GM21825 (cell line): Measurements from ENCODE around the gene SOX9.
"Not testable (repeated sequence)": the region's sequence is repeated elsewhere in the genome, so short reads cannot be mapped to it uniquely, and the experiment has no call there.

ENCODE experiments used
- ATAC-seq: cut with Tn5 transposase; IDR thresholded peaks from one replicate; pipeline ENCODE4 v1.9.1; 2021; ENCODE audit warnings: mild to moderate bottlenecking, moderate library complexity; ENCODE audit not compliant: unreplicated experiment

Gene SOX9

DNA sequence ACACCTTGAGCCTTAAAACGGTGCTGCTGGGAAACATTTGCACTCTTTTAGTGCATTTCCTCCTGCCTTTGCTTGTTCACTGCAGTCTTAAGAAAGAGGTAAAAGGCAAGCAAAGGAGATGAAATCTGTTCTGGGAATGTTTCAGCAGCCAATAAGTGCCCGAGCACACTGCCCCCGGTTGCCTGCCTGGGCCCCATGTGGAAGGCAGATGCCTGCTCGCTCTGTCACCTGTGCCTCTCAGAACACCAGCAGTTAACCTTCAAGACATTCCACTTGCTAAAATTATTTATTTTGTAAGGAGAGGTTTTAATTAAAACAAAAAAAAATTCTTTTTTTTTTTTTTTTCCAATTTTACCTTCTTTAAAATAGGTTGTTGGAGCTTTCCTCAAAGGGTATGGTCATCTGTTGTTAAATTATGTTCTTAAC lies 4.4 kb downstream of the SOX9 start:
- ATAC-seq = no peak

DNA sequence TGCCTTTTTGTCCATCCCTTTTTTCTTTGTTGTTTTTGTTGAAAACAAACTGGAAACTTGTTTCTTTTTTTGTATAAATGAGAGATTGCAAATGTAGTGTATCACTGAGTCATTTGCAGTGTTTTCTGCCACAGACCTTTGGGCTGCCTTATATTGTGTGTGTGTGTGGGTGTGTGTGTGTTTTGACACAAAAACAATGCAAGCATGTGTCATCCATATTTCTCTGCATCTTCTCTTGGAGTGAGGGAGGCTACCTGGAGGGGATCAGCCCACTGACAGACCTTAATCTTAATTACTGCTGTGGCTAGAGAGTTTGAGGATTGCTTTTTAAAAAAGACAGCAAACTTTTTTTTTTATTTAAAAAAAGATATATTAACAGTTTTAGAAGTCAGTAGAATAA lies 4.9 kb downstream of the SOX9 start:
- no peak for ATAC-seq

DNA sequence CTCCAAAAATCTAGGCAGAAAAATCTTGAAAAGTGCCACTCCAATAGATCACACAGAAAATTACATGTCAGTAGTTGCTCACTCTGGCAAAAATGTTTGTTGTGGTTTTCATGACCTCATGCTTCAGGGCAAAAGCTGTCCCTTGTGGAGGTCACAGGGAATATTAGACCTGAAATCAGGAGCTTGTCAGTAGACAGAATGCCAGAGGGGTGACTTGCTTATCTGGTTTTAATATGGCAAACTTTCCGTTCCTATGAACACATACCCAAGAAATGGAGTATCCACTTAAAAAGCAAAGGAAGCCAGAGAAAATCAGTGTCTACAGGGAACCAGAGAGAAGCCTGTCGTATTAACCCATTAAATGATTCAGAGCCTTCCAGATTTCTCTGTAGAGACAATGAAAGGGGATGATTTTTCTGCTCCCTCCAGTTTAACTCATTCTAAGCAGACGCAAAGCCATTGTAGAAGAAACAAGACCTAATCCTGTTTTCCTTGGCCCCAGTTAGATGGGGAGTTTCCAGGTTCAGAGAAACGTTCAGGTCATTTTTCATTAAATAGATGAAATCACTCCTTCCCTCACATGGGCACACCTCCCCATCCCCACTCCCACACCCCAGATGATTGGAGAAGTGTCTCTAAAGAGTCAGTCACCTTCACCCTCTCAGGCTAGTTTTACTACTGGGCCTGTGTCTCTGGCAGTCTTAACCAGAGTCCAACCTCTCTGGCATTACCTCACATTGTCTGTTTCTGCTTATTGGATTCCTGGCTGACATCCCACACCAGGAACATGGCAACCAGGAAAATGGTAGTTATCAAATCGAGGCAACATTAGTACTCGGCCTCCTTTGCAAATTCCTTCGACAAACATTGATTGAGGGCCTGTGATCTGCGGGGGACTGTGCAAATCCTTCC lies 6.0 kb downstream of the SOX9 start:
- no peak for ATAC-seq

DNA sequence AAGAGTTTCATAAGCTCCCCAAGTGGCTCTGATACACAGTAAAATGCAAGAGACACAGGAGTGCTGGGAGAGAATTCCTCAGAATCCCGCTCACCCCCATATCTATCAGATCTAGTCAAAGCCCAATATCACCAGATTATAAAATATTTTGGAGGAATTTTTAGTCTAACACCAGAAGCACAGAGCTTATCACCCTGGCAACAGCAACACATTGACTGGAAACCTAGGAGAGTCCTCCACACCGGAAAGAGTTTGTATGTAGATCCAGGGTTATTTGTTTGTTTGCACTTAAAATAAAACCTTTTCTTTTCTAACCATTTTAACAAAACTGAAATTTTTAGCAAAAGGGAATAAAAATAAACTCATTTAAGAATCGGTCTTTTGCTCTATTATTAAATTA lies 7.2 kb downstream of the SOX9 start:
- no peak for ATAC-seq

DNA sequence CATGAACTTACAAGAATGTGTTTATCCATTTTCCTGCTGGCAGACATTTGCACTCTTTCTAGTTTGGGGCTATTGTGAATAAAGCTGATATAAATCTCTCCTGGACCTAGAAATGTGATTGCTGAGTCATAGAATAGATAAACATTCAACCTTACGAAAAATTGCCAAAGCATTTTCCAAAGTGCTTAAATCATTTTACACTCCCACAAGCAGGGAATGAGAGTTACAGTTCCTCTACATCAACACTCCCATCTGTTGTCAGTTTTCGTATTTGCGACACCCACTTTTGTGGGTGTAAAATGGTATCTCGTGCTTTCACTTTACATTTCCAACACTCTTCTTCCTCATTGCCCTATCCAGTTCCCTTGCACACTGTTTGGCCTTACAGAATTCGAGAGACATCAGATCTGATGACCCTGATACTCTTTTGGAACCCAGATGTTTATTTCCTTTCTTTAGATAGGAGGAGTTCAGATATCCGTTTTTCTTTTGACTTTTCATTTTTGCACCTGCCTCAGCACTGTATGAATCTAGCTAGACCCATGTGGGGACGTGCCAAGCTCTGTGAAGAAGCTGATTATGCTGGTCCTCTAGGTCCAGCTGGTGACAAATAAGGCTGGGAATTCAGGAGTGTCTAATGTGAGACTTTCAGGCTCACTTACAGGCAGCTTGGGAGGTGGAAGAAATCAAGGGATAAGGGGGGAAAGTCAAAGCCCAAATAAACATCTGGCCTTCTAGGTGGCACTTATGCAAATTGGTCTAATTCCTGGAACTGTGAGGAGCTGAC lies 14.0 kb downstream of the SOX9 start:
- ATAC-seq = no peak

DNA sequence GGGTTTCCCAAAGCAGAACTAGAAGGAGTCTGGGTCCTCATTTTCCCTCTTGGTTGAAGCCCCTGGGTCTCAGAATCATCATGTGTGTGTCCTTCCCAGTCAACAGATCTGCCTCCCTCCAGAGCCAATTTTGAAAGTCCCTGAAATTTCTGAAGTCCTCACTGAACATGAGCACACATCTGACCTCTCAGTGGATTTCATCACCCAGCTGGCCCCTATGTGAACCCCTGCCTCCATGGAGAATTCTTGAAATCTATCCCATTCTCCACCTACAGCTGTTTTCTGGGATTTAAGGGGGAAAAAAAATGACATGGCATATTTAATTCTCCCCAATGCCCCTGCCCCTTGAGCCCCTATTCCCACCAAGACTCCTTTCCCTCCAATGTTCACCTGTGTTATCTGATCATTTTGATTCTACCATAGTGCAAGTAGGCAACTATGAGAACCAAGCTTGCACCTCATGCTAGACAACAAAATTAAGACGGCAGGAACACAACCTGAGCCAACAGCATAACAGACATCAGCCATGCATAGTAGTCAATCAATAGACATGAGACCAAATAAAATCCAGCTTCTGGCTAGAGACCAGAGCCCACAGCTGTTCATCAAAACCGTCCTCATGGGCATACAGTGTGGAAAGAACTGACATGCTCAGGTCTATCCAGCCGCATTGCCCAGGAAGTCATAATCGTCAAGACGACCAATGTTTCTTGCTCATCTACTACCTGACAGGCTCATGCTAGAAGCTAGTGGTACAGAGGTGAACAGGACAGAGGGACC lies 14.9 kb downstream of the SOX9 start:
- ATAC-seq = no peak

DNA sequence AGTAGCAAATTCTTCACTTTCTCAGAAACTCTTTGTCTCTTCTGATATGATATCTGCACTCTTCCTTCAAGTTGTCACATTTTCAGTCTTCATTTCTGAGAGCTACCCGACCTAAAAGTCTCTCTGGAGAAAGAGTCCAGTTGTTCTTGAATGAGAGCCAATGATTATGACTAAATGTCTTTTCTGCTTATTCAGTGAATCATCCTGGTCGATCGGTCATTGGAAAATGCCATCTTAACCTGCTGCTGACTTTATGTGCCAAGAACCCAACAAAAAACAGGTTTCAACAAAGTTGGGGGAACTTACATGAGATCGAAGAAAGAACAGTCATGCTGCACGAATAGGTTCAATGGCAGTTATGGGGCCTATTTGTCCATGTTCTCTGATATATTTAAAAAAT lies 15.9 kb downstream of the SOX9 start:
- ATAC-seq = no peak

GRCh38 chr17:72137161-72137560 lies 16.3 kb downstream of the SOX9 start:
- no peak for ATAC-seq

DNA sequence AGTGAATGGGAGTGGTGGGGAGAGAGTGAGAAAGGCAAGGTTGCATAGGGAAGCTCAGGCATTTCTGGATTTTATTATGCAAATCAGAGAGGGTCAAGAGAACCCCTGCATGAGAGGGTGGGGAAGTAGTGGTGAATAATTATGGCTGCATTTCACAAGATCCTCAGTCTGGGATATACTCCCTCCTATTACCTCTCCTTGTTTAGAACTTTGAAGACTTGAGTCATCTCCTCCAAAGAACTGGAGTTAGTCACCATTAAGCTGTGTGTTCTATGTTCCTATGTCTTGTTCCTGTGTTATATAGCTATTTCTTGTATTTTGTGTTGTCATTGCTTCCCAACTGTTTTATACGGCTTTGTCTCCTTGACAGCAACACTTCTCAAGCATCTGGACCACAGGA lies 18.4 kb downstream of the SOX9 start:
- no peak for ATAC-seq

- ATAC-seq = no peak
Measured at GRCh38 chr17:72141336-72141735, 20.5 kb downstream of the SOX9 start.

DNA sequence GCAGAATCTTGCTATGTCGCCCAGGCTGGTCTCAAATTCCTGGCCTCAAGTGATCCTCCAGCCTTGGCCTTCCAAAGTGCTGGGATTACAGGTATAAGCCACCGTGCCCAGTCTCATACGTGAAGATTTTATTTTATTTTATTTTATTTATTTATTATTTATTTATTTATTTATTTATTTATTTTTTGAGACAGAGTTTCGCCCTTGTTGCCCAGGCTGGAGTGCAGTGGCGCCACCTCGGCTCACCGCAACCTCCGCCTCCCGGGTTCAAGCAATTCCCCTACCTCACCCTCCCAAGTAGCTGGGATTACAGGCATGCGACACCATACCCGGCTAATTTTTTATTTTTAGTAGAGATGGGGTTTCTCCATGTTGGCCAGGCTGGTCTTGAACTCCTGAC lies 21.3 kb downstream of the SOX9 start:
- ATAC-seq = not testable (repeated sequence)

- ATAC-seq = no peak
Measured at GRCh38 chr17:72142614-72143013, 21.8 kb downstream of the SOX9 start.

DNA sequence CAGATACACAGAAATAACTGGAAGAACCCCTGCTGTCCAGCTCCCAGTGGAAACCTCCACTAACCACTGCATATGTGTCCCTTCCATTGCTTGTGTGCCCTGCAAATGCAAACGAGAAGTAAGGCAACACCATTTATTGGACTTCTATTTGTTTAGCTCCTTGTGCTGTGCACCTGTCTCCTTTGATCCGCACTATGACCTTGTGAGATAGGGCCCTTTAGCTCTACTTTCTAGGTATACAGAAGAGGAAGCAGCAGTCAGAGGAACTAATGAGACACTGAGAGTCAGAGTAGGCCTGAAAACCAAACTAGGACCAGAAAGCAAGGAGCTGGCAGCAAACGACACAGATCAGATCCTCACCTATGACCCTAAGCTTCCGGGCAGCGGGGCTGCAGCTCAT lies 22.4 kb downstream of the SOX9 start:
- ATAC-seq = no peak

DNA sequence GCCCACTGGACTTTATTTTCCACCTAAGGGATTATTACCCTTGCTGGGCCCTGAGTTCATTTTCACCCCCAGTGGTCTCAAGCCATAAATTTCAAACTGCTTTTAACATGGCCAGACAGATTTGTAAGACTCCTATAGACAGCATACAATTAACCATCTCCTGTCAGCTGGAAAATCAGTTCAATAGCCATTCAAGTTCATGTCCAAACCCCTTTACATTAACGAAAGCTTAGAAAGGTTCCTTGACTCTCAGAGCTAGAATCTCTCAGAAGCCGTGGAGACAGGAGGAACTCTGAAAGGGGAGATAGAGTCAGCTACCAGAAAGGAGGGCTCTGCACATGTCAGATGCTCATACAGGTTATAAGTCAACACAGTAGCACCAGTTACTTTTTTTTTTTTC lies 23.3 kb downstream of the SOX9 start:
- ATAC-seq = no peak

- ATAC-seq = no peak
Measured at GRCh38 chr17:72145562-72145961, 24.7 kb downstream of the SOX9 start.

DNA sequence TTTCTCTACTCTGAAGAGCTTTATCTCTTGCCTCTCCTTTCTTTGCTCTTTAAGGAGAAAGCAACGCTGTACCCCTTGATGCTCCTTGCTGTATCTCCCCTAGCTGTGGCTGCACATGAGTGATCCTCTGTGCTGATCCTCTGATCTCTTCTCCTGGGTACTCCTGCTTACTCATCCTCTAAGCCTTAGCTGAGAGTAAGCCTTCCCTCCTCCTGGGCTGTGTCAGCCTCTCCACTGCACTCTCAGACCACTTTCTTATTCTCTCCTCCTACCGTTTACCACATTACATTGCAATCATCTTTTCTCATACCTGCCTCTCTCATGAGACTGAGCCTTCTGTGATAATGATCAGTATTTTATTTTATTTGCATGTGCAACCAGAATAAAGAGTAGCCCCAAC lies 25.1 kb downstream of the SOX9 start:
- ATAC-seq = no peak

DNA sequence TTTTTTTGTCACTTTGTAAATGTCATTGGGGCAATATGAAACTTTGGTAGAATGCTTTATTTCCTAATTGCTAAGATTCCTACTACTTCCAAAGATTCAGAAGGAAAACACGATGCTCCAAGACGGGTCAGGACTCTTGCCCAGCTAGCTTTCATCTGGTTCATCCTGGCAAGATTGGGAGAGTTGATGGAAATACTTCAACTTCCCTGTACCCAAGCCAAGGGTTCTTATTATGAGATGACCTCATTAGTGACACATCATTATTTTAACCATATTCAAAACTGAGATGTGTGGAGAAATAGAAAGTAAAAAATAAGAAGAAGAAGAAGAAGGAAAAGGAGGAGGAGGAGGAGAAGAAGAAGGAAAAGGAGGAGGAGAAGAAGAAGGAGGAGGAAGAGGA lies 25.6 kb downstream of the SOX9 start:
- ATAC-seq = no peak

- no peak for ATAC-seq
Measured at GRCh38 chr17:72150632-72151460, 30.0 kb downstream of the SOX9 start.

DNA sequence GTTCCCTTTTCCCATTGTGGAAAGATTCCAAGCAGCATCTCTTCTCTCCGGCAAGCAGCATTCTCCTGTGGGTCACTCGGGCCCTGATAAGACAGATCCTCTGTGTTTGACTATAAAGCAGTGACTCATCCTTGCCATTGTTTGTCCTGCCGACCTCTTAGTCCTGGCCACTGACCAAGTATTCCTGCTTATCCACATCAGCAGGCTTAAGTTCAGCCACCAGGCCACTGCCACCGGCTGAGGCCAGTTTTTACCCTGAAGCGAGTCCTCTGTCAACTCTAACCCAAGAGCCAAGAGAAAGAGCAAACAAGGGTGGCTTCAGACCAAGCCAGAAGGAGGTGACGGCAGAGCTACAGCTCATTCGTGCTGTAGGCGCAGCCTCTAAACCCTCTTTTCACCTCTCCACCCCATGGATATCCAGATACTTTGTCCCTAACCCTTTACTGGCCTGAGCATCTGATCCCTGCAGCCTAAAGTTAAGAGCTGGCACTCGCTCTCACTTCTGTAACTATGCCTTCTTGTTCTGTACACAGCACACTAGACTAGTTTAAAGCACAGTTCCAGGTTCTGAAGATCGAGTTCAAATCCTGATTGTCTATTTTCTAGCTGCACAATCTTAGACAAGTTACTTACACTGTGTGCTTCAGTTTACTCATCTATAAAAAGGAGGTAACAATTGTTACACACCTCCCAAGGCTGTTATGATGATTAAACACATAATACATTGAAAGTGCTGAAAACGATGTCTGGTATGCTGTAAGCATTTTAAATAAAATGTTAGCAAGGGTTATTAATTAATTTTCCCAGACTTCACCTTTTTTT lies 31.0 kb downstream of the SOX9 start:
- no peak for ATAC-seq
